ENCODE data around the gene ATRX. TPM values are rescaled to one million over a fixed set of nuclear protein-coding genes. Genes with fewer than 3 reads are reported as not detected.

The ATRX gene
- total and polyA plus RNA-seq, 2 donors (not counting 1 experiment from before 2014, with no cell fraction given), result 19.3 to 173 TPM

- ChIA-PET CTCF (no interaction called here), POLR2A (no interaction called here)
- Histone ChIP-seq H2AFZ (ENCODE audit: insufficient read depth, low read depth, low read length, poor library complexity, severe bottlenecking) (no peak overlapping the region), H3K27ac (ENCODE audit: low read length in 2 of 2) (no peak overlapping the region), H4K20me1 (ENCODE audit: control insufficient read depth, insufficient read depth, low read length, poor library complexity, severe bottlenecking) (peaks cover 12% of the 10 kb centered on the region), H3K27me3 (replicated peaks in 1 of 4; ENCODE audit: control extremely low read depth in 1 of 4, control insufficient read depth in 3 of 4, insufficient read depth in 4 of 4, low read length in 3 of 4) (no peaks in the 10 kb centered on the region), H3K9ac (ENCODE audit: low read length) (no peak overlapping the region), H3K9me3 (ENCODE audit: control extremely low read depth in 1 of 3, control insufficient read depth in 2 of 3, insufficient read depth in 1 of 3, low read length in 2 of 3) (peaks cover 0 to 22% (median 0%) of the 10 kb centered on the region in 3 donors), H3K4me3 (ENCODE audit: control extremely low read depth in 1 of 5, extremely low read depth in 1 of 5, insufficient read depth in 1 of 5, low read depth in 2 of 5, low read length in 4 of 5) (no peak overlapping the region), H3K4me1 (ENCODE audit: control insufficient read depth in 2 of 2, insufficient read depth in 2 of 2, low read length in 2 of 2) (no peaks in the 10 kb centered on the region), H3K36me3 (replicated peaks in 1 of 2; ENCODE audit: control extremely low read depth in 1 of 2, control insufficient read depth in 1 of 2, extremely low read depth in 1 of 2, insufficient read depth in 2 of 2, low read length in 1 of 2) (peaks cover 0 to 17% of the 10 kb centered on the region in 2 experiments), H3K4me2 (replicated peaks; ENCODE audit: low read depth, low read length, poor library complexity, severe bottlenecking) (no peak overlapping the region), H3K79me2 (ENCODE audit: control insufficient read depth, insufficient read depth, low read length) (peaks cover 68% of the 10 kb centered on the region)
- TF ChIP-seq, protein P1, sequence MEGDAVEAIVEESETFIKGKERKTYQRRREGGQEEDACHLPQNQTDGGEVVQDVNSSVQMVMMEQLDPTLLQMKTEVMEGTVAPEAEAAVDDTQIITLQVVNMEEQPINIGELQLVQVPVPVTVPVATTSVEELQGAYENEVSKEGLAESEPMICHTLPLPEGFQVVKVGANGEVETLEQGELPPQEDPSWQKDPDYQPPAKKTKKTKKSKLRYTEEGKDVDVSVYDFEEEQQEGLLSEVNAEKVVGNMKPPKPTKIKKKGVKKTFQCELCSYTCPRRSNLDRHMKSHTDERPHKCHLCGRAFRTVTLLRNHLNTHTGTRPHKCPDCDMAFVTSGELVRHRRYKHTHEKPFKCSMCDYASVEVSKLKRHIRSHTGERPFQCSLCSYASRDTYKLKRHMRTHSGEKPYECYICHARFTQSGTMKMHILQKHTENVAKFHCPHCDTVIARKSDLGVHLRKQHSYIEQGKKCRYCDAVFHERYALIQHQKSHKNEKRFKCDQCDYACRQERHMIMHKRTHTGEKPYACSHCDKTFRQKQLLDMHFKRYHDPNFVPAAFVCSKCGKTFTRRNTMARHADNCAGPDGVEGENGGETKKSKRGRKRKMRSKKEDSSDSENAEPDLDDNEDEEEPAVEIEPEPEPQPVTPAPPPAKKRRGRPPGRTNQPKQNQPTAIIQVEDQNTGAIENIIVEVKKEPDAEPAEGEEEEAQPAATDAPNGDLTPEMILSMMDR (IDR thresholded peaks at IDR 0.05), result no peak
- TF ChIP-seq EZH2 (IDR thresholded peaks at IDR 0.05; ENCODE audit: borderline replicate concordance, insufficient read depth, low read depth, low read length, poor library complexity, severe bottlenecking), result no peak
- no peaks in the 10 kb centered on the region for H3K27me3 Mint-ChIP-seq
- H3K4me3 Mint-ChIP-seq, result no peak overlapping the region
- DNase-seq (no peak), ATAC-seq (ENCODE audit: low read depth) (no peak)
- no peaks in the 10 kb centered on the region for H3K9me3 Mint-ChIP-seq (ENCODE audit: insufficient read depth)
- H3K27ac Mint-ChIP-seq, result no peak overlapping the region
- WGBS (ENCODE audit: insufficient coverage), result 91% methylated on average over 4 of the region's 6 CpGs
- H3K4me1 Mint-ChIP-seq, result peaks cover 9% of the 10 kb centered on the region
- intact Hi-C loops (cut with micrococcal nuclease), result no loop called here
Observed at GRCh38 chrX:77704881-77705280, 81.1 kb downstream of the ATRX start.

DNA sequence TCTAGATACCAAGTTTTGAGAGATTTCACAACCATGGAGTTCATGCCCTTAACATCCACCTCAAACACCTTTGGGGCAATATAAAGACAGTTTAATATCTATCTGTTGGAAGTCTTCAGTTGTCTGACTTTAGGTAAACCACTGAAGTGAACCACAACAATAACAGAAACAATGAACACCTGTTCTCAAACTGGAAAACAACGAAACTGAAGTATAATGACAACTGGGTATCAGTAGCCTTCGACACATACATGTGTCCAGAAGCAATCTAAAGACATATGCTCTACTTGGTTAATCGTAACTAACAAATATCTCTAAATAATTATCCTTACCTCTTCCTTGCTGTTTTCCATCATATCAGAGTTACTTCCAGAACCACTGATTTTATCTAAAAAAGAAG, 87.8 kb downstream of the ATRX start:
- POLR2A ChIA-PET, result no interaction called here
- TF ChIP-seq, protein P1 (IDR thresholded peaks at IDR 0.05), result no peak
- TF ChIP-seq EZH2 (IDR thresholded peaks at IDR 0.05; ENCODE audit: borderline replicate concordance, insufficient read depth, low read depth, low read length, poor library complexity, severe bottlenecking), result no peak
- peaks cover 1 to 12% of the 10 kb centered on the region in 2 experiments for H3K36me3 ChIP-seq (replicated peaks in 1 of 2; ENCODE audit: control extremely low read depth in 1 of 2, control insufficient read depth in 1 of 2, extremely low read depth in 1 of 2, insufficient read depth in 2 of 2, low read length in 1 of 2)
- peaks cover 34% of the 10 kb centered on the region for H3K79me2 ChIP-seq (ENCODE audit: control insufficient read depth, insufficient read depth, low read length)
- no peaks in the 10 kb centered on the region for H3K4me1 ChIP-seq (ENCODE audit: control insufficient read depth in 2 of 2, insufficient read depth in 2 of 2, low read length in 2 of 2)
- H3K27me3 ChIP-seq (replicated peaks in 1 of 4; ENCODE audit: control extremely low read depth in 1 of 4, control insufficient read depth in 3 of 4, insufficient read depth in 4 of 4, low read length in 3 of 4), result no peaks in the 10 kb centered on the region
- H4K20me1 ChIP-seq (ENCODE audit: control insufficient read depth, insufficient read depth, low read length, poor library complexity, severe bottlenecking), result no peaks in the 10 kb centered on the region
- ATAC-seq (ENCODE audit: low read depth), result no peak
- Mint-ChIP-seq H3K4me3 (no peak overlapping the region), H3K27ac (no peak overlapping the region), H3K4me1 (peaks cover 26% of the 10 kb centered on the region), H3K9me3 (ENCODE audit: insufficient read depth) (no peaks in the 10 kb centered on the region), H3K27me3 (no peaks in the 10 kb centered on the region)
- no peak overlapping the region for H3K9ac ChIP-seq (ENCODE audit: low read length)
- intact Hi-C loops (cut with micrococcal nuclease), result loop anchor here (10.0 kb wide), 1 partner anchor 87 kb away; the partner anchor contains the start of gene ATRX
- no peak overlapping the region for H2AFZ ChIP-seq (ENCODE audit: insufficient read depth, low read depth, low read length, poor library complexity, severe bottlenecking)
- CTCF ChIA-PET, result no interaction called here
- peaks cover 0 to 2% (median 0%) of the 10 kb centered on the region in 3 donors for H3K9me3 ChIP-seq (ENCODE audit: control extremely low read depth in 1 of 3, control insufficient read depth in 2 of 3, insufficient read depth in 1 of 3, low read length in 2 of 3)
- no peak for DNase-seq
- no peak overlapping the region for H3K27ac ChIP-seq (ENCODE audit: low read length in 2 of 2)
- no CpG with 5 or more reads among the region's 3 CpGs for WGBS (ENCODE audit: insufficient coverage)
- H3K4me2 ChIP-seq (replicated peaks; ENCODE audit: low read depth, low read length, poor library complexity, severe bottlenecking), result no peak overlapping the region
- H3K4me3 ChIP-seq (ENCODE audit: control extremely low read depth in 1 of 5, extremely low read depth in 1 of 5, insufficient read depth in 1 of 5, low read depth in 2 of 5, low read length in 4 of 5), result no peak overlapping the region

Measured in B cell (primary cell).